22Rv1 (cell line): ENCODE results near the gene IFT25.
"Not testable (repeated sequence)": the region's sequence is repeated elsewhere in the genome, so short reads cannot be mapped to it uniquely, and the experiment has no call there.

Experiments
- H3K27ac ChIP-seq: fragments of 450-650 bp; 2 replicates; pipeline ENCODE4 v1.5.1; 2017
- ZFX ChIP-seq: fragments of 450-650 bp; IDR thresholded peaks from 2 replicates; pipeline ENCODE4 v1.6.1; 2017; ENCODE audit warnings: antibody characterized with exemption, borderline replicate concordance
- TF ChIP-seq, protein P1 (sequence below): fragments of 450-650 bp; IDR thresholded peaks from 2 replicates; pipeline ENCODE4 v1.5.1; 2017; ENCODE audit warnings: mild to moderate bottlenecking

The IFT25 gene

GRCh38 chr1:53982034-53982762, 36.7 kb upstream of the IFT25 start:
- H3K27ac ChIP-seq: no peak overlapping the region
- TF ChIP-seq, protein P1, sequence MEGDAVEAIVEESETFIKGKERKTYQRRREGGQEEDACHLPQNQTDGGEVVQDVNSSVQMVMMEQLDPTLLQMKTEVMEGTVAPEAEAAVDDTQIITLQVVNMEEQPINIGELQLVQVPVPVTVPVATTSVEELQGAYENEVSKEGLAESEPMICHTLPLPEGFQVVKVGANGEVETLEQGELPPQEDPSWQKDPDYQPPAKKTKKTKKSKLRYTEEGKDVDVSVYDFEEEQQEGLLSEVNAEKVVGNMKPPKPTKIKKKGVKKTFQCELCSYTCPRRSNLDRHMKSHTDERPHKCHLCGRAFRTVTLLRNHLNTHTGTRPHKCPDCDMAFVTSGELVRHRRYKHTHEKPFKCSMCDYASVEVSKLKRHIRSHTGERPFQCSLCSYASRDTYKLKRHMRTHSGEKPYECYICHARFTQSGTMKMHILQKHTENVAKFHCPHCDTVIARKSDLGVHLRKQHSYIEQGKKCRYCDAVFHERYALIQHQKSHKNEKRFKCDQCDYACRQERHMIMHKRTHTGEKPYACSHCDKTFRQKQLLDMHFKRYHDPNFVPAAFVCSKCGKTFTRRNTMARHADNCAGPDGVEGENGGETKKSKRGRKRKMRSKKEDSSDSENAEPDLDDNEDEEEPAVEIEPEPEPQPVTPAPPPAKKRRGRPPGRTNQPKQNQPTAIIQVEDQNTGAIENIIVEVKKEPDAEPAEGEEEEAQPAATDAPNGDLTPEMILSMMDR: no peak
- no peak for TF ChIP-seq ZFX

- no peak overlapping the region for H3K27ac ChIP-seq
- TF ChIP-seq, protein P1: no peak
- no peak for TF ChIP-seq ZFX
These were observed 35.7 kb upstream of the IFT25 start for GRCh38 chr1:53981220-53981619.

- H3K27ac ChIP-seq: no peak overlapping the region
- TF ChIP-seq, protein P1: no peak
These were observed 34.4 kb upstream of the IFT25 start for GRCh38 chr1:53979712-53980450.

GRCh38 chr1:53975861-53976260, 30.4 kb upstream of the IFT25 start:
- TF ChIP-seq ZFX: no peak
- TF ChIP-seq, protein P1: no peak

DNA sequence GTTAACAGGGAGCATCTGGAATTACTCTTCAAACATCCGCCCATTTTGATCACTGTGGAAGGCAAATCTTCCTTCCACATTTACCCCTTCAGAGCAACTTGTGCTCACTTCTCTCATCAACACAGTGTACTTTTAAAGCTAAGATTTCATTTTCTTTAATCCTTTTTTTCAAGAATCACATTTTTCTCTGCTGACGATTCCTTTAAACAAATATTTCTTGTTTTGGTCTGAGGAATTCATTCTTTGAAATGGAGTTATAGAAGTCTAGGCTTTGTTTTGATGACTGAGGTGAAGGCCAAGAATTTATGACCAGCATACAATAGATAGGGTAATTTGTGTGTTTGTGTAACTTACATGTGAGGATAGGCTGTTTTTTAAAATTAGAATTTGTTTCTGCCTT, 26.2 kb upstream of the IFT25 start:
- no peak for TF ChIP-seq ZFX
- TF ChIP-seq, protein P1: no peak
- H3K27ac ChIP-seq: no peak overlapping the region

More at GRCh38 chr1:53975861-53976260, 30.4 kb upstream of the IFT25 start:
- H3K27ac ChIP-seq: no peak overlapping the region

GRCh38 chr1:53969323-53969722, 23.8 kb upstream of the IFT25 start:
- not testable (repeated sequence) for H3K27ac ChIP-seq

DNA sequence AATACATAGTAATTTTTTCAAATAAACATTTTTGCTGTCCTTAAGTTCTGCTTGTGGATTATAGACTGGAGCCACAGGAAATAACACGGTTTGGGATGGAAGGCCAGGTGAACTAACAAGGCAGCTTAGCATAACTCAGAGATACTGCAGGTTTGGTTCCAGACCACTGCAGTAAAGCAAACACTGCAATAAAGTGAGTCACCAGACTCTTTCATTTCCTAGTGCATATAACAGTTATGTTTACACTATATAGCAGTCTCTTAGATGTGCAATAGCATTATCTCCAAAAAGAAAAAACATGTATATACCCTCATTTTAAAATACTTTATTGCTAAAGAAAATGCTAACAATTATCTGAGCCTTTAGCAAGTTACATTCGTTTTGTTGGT, 22.6 kb upstream of the IFT25 start:
- no peak overlapping the region for H3K27ac ChIP-seq
- TF ChIP-seq, protein P1: no peak
- no peak for TF ChIP-seq ZFX
